Kidney (tissue), 14 donors: ENCODE measurements around the gene MACC1. TPM values are rescaled to one million over a fixed set of nuclear protein-coding genes. Genes with fewer than 3 reads are reported as not detected.

Experiments
- DNase-seq, 5 donors: peaks; one replicate each; pipeline ENCODE4 v3.0.0-alpha.2; 2013 to 2020
- FAIRE-seq: peaks from 2 replicates; lab custom pipeline; 2012; peaks lifted over from hg19 to GRCh38; lab: Jason Lieb, UNC
- H3K27ac ChIP-seq, 2 donors: one replicate each; pipeline ENCODE4 v1.7.0; 2013; ENCODE audit warnings: low read depth in 2 of 2, low read length in 2 of 2, inconsistent platforms in 1 of 2
- H3K27me3 ChIP-seq: one replicate; pipeline ENCODE4 v1.7.1; 2013; ENCODE audit warnings: low read length, inconsistent platforms; ENCODE audit not compliant: control insufficient read depth, insufficient read depth
- H3K36me3 ChIP-seq, 3 donors: one replicate each; pipeline versions ENCODE4 v1.7.0 to v1.7.1; 2013; ENCODE audit warnings: low read length in 3 of 3, control low read depth in 1 of 3, inconsistent platforms in 1 of 3; ENCODE audit not compliant: insufficient read depth in 3 of 3, control insufficient read depth in 2 of 3
- H3K4me1 ChIP-seq, 3 donors: one replicate each; pipeline versions ENCODE4 v1.7.0 to v1.7.1; 2013; ENCODE audit warnings: low read length in 3 of 3, inconsistent platforms in 1 of 3, low read depth in 1 of 3; ENCODE audit not compliant: control insufficient read depth in 2 of 3, insufficient read depth in 2 of 3
- H3K4me3 ChIP-seq, 3 donors: one replicate each; pipeline versions ENCODE4 v1.7.0 to v1.8.1; 2013; ENCODE audit warnings: low read length in 3 of 3, control low read depth in 1 of 3, inconsistent platforms in 1 of 3
- H3K9ac ChIP-seq, 3 donors: one replicate each; pipeline versions ENCODE4 v1.7.0 to v1.7.1; 2013; ENCODE audit warnings: low read length in 3 of 3, control low read depth in 1 of 3, inconsistent platforms in 1 of 3
- H3K9me3 ChIP-seq, 3 donors: one replicate each; pipeline versions ENCODE4 v1.7.0 to v1.7.1; 2013; ENCODE audit warnings: low read length in 3 of 3, control low read depth in 1 of 3, inconsistent platforms in 1 of 3; ENCODE audit not compliant: control insufficient read depth in 2 of 3, insufficient read depth in 1 of 3
- intact Hi-C: fragments of 100-400 bp; cut with DNase I; formaldehyde crosslinking; loops from one replicate; pipeline ENCODE4 v1.11.1; 2022
- polyA plus RNA-seq: library from polyadenylated mRNA; stranded (reverse); fragments of 350-450 nt; fragmentation: Illumina TruSeq; extraction: RNeasy Lipid Tissue Mini Kit (QIAGEN cat#74804); gene quantifications from one replicate; pipeline ENCODE4 v1.2.3, GENCODE V29; 2014; ENCODE audit warnings: low read depth, low replicate concordance; ENCODE audit not compliant: insufficient read depth
- total RNA-seq: library from RNA; stranded (reverse); fragmentation: NEBNext Ultra II Directional; extraction: Animal tissue kit (Norgen Biotek cat#: 25700); gene quantifications from one replicate; pipeline ENCODE4 v1.2.1, GENCODE V29; 2021
- TF ChIP-seq, protein P1 (sequence below): IDR thresholded peaks from 3 replicates; pipeline ENCODE4 v1.5.1; 2012; ENCODE audit warnings: mild to moderate bottlenecking, moderate library complexity, borderline replicate concordance; ENCODE audit not compliant: insufficient read depth; ENCODE audit errors: extremely low read depth
- donor health status: control.
- donor health status: control.
- donor health status: control.
- donor health status: control.
- donor health status: control.
- donor health status: DM: yes; HTN: yes; CAD: no.
- donor health status: Normal renal cell carcinoma (clear cell type).

Gene MACC1
- total and polyA plus RNA-seq, 2 donors from 2014 or later = 3.7 to 72.6 TPM

GRCh38 chr7:20220293-20220761 lies 3.1 kb upstream of the MACC1 start:
- intact Hi-C loops = no loop called here
- Histone ChIP-seq H3K36me3 (no peaks in the 10 kb centered on the region), H3K4me3 (no peak overlapping the region), H3K27ac (peak overlapping the region; percentile 68 to 91), H3K9me3 (no peaks in the 10 kb centered on the region), H3K4me1 (peaks cover 0 to 29% (median 2%) of the 10 kb centered on the region in 3 donors), H3K27me3 (no peaks in the 10 kb centered on the region), H3K9ac (peak overlapping the region in 1 of 3 donors; percentile 29)
- no peak for DNase-seq
- TF ChIP-seq, protein P1, sequence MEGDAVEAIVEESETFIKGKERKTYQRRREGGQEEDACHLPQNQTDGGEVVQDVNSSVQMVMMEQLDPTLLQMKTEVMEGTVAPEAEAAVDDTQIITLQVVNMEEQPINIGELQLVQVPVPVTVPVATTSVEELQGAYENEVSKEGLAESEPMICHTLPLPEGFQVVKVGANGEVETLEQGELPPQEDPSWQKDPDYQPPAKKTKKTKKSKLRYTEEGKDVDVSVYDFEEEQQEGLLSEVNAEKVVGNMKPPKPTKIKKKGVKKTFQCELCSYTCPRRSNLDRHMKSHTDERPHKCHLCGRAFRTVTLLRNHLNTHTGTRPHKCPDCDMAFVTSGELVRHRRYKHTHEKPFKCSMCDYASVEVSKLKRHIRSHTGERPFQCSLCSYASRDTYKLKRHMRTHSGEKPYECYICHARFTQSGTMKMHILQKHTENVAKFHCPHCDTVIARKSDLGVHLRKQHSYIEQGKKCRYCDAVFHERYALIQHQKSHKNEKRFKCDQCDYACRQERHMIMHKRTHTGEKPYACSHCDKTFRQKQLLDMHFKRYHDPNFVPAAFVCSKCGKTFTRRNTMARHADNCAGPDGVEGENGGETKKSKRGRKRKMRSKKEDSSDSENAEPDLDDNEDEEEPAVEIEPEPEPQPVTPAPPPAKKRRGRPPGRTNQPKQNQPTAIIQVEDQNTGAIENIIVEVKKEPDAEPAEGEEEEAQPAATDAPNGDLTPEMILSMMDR = no peak
- no peak for FAIRE-seq

DNA sequence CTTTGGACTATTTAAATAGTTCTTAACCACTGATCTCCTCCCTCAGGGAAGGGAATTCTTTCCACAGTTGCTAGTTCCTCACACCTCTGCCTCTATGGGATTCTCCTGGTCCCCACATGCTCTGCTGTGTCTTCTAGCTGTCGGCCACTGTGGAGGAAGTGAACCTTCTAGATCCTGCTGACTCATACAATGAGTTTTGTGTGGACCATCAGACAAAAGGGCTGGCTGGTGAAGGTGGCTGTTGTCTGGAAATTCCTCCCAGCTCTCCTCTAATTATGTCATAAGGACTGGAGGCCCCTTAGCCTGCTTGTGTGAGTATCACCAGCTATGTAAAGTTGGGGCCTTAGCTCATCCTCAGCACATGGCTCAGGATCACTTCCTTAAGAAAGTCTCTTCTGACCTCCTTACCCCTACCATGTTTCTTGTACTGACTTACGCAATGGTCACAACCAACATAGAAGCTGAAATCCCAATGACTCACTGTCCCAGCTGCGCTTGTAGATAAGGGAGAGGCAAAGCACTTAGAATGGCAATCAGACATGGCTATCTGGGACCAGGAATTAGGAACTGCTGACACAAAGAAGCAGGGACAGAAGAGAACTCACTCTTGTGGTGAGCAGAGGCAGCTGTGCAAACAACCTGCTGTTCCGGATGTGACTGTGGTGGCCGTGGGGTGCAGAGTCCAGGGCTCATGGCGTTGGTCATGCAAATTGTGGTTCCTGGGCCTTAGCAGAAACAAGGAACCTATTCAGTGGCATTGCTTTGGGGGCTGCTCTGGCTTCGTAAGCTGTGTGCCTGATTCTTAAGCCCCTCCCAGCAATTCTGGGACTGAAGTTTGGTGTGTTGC lies 2.5 kb upstream of the MACC1 start:
- H3K9me3 ChIP-seq = no peaks in the 10 kb centered on the region
- peak overlapping the region in 1 of 3 donors; percentile 64 for H3K4me3 ChIP-seq
- peak overlapping the region; percentile 68 to 91 for H3K27ac ChIP-seq
- H3K36me3 ChIP-seq = no peaks in the 10 kb centered on the region
- DNase-seq (peak in 2 of 5 donors; percentile 37 to 86), FAIRE-seq (no peak)
- peak overlapping the region in 1 of 3 donors; percentile 63 for H3K9ac ChIP-seq
- intact Hi-C loops = no loop called here
- TF ChIP-seq, protein P1 = no peak
- H3K27me3 ChIP-seq = no peaks in the 10 kb centered on the region
- peaks cover 0 to 29% (median 2%) of the 10 kb centered on the region in 3 donors for H3K4me1 ChIP-seq

- intact Hi-C loops = no loop called here
- H3K9me3 ChIP-seq = no peaks in the 10 kb centered on the region
- TF ChIP-seq, protein P1 = no peak
- DNase-seq = no peak
- peak overlapping the region in 1 of 3 donors; percentile 64 for H3K4me3 ChIP-seq
- H3K4me1 ChIP-seq = peaks cover 0 to 29% (median 2%) of the 10 kb centered on the region in 3 donors
- H3K27me3 ChIP-seq = no peaks in the 10 kb centered on the region
- peak overlapping the region; percentile 68 to 91 for H3K27ac ChIP-seq
- peak overlapping the region in 1 of 3 donors; percentile 63 for H3K9ac ChIP-seq
- H3K36me3 ChIP-seq = no peaks in the 10 kb centered on the region
- FAIRE-seq = no peak
These were observed 1.9 kb upstream of the MACC1 start for GRCh38 chr7:20219062-20219445.
